Measurements from ENCODE around the gene PRAMEF11. TPM values are rescaled to one million over a fixed set of nuclear protein-coding genes. Genes with fewer than 3 reads are reported as not detected.

Gene PRAMEF11
- polyA plus RNA-seq, 4 donors, result not detected

DNA sequence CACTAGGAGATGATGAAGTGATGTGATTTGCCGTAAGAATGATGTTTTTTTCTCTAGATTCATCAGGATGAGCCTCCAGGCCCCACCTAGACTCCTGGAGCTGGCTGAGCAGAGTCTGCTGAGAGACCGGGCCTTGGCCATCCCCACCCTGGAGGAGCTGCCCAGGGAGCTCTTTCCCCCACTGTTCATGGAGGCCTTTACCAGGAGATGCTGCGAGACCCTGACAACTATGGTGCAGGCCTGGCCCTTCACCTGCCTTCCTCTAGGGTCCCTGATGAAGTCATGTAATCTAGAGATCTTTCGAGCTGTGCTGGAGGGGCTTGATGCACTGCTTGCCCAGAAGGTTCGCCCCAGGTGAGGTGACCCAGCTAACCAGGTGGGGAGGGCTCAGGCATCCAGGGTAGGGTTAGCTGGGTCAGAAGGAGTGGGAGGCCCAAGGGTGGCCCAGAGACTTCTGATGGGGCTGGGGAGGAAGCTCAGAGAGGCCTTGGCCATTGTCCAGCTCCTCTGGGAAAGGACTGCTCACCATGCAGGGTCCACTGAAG is 56.3 kb downstream of the PRAMEF11 start:
- DNase-seq (ENCODE audit: low read depth in 4 of 4, low spot score in 3 of 4), result no peak

Other genes starting within 250 kb of the PRAMEF11 start
- gene DHRS3, start 213.2 kb downstream of the PRAMEF11 start, polyA plus RNA-seq (ENCODE audit: insufficient read length in 4 of 4), result 10 to 100 TPM; 68.0 to 91.1 (median 79.2) TPM
- gene AADACL4, start 187.3 kb downstream of the PRAMEF11 start, polyA plus RNA-seq (ENCODE audit: insufficient read length in 4 of 4), result 1 to 10 TPM; 1.1 to 2.1 (median 1.4) TPM
- not detected for gene AADACL3, start 115.3 kb downstream of the PRAMEF11 start, polyA plus RNA-seq (ENCODE audit: insufficient read length in 4 of 4)
- 1 to 10 TPM in 1 of 4 donors, under 1 TPM in 3; 0.89 to 1.0 (median 0.95) TPM for gene CFAP107, start 85.2 kb downstream of the PRAMEF11 start, polyA plus RNA-seq (ENCODE audit: insufficient read length in 4 of 4)
- not detected for gene PRAMEF12, start 57.7 kb downstream of the PRAMEF11 start, polyA plus RNA-seq (ENCODE audit: insufficient read length in 4 of 4)
- not detected for gene PRAMEF1, start 40.0 kb downstream of the PRAMEF11 start, polyA plus RNA-seq (ENCODE audit: insufficient read length in 4 of 4)
- under 1 TPM in 3 of 4 donors, not detected in 1; 0.24 to 0.40 (median 0.31) TPM for gene HNRNPCL1, start 17.3 kb upstream of the PRAMEF11 start, polyA plus RNA-seq (ENCODE audit: insufficient read length in 4 of 4)
- gene PRAMEF2, start 25.7 kb upstream of the PRAMEF11 start, polyA plus RNA-seq (ENCODE audit: insufficient read length in 4 of 4), result not detected
- gene PRAMEF4, start 54.8 kb upstream of the PRAMEF11 start, polyA plus RNA-seq (ENCODE audit: insufficient read length in 4 of 4), result not detected
- gene PRAMEF10, start 66.9 kb upstream of the PRAMEF11 start, polyA plus RNA-seq (ENCODE audit: insufficient read length in 4 of 4), result not detected
- gene PRAMEF7, start 85.2 kb upstream of the PRAMEF11 start, polyA plus RNA-seq (ENCODE audit: insufficient read length in 4 of 4), result not detected
- not detected for gene PRAMEF6, start 116.2 kb upstream of the PRAMEF11 start, polyA plus RNA-seq (ENCODE audit: insufficient read length in 4 of 4)
- not detected for gene PRAMEF27, start 225.2 kb upstream of the PRAMEF11 start, polyA plus RNA-seq (ENCODE audit: insufficient read length in 4 of 4)
- gene HNRNPCL3, start 229.4 kb upstream of the PRAMEF11 start, polyA plus RNA-seq (ENCODE audit: insufficient read length in 4 of 4), result not detected
- gene PRAMEF25, start 239.4 kb upstream of the PRAMEF11 start, polyA plus RNA-seq (ENCODE audit: insufficient read length in 4 of 4), result not detected